HUES6 (cell line): ENCODE measurements around the gene SMIM43.

ENCODE experiments used
- H3K27ac ChIP-seq: 2 replicates; pipeline ENCODE4 v1.7.0; 2013; ENCODE audit warnings: low read depth, mild to moderate bottlenecking, low read length, inconsistent platforms
- H3K27me3 ChIP-seq: 2 replicates; pipeline ENCODE4 v1.6.1; 2013; ENCODE audit warnings: low read length; ENCODE audit not compliant: control insufficient read depth, insufficient read depth
- H3K36me3 ChIP-seq: 2 replicates; pipeline ENCODE4 v1.6.1; 2013; ENCODE audit warnings: low read length; ENCODE audit not compliant: control insufficient read depth, insufficient read depth
- H3K4me1 ChIP-seq: 2 replicates; pipeline ENCODE4 v1.6.1; 2013; ENCODE audit warnings: low read length; ENCODE audit not compliant: control insufficient read depth, insufficient read depth
- H3K4me3 ChIP-seq: 2 replicates; pipeline ENCODE4 v1.5.1; 2013; ENCODE audit warnings: low read depth, low read length
- H3K9ac ChIP-seq: one replicate; pipeline ENCODE4 v1.6.1; 2013; ENCODE audit warnings: mild to moderate bottlenecking, low read length
- H3K9me3 ChIP-seq: 2 replicates; pipeline ENCODE4 v1.6.1; 2013; ENCODE audit warnings: low read depth, low read length; ENCODE audit not compliant: control insufficient read depth, insufficient read depth

Gene SMIM43

DNA sequence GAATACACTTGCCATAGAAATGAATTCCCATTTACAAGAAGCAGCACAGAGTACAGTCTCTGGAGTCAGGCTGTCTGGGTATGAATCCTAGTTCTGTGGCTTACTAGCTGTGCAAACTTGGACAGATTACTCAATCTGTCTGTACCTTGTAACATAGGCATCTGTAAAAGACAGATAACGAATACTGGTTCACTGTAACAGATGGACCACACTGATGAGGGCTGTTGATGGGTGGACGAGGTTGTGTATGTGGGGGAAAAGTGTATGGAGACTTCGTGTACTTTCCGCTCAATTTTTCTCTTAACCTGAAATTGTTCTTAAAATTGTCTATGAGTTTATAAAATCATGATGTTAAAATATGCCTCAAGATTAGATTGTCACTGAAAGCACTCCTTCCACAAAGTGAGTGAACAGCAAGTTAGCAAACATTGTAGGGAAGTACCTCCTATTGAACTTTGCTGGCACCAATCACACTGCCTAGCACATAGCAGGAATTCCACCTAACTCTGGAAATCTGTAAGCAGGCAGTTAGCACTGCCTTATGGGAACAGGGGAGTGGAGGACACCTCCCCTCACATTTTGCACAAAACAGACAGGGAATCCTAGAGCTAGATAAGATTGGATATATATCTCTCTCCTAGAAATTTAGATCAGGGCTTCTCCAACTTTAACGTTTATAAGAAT is 29.7 kb upstream of the SMIM43 start:
- Histone ChIP-seq H3K9ac (no peak overlapping the region), H3K4me3 (no peak overlapping the region), H3K4me1 (peaks cover 24% of the 10 kb centered on the region), H3K27me3 (no peaks in the 10 kb centered on the region), H3K9me3 (no peaks in the 10 kb centered on the region), H3K36me3 (no peaks in the 10 kb centered on the region), H3K27ac (no peak overlapping the region)

DNA sequence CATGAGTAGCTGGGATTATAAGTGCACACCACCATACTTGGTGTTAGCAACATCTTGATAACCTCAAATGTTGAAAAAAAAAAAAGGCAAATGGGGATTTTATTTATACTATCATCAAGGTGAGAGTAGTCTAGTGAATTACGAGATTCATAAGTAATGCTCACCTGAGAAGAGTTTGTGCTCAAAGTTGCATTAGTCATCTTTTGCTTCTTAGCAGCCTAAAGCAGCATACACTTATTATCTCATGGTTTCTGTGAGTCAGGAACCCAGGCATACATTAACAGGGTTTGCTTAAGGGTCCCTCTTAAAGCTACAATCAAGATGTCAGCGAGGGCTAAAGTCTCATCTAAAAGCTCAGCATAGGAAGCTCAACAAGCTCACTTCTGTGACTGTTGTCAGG is 28.0 kb upstream of the SMIM43 start:
- Histone ChIP-seq H3K27ac (no peak overlapping the region), H3K27me3 (no peaks in the 10 kb centered on the region), H3K4me3 (no peak overlapping the region), H3K9me3 (no peaks in the 10 kb centered on the region), H3K9ac (no peak overlapping the region), H3K36me3 (no peaks in the 10 kb centered on the region), H3K4me1 (peaks cover 24% of the 10 kb centered on the region)

DNA sequence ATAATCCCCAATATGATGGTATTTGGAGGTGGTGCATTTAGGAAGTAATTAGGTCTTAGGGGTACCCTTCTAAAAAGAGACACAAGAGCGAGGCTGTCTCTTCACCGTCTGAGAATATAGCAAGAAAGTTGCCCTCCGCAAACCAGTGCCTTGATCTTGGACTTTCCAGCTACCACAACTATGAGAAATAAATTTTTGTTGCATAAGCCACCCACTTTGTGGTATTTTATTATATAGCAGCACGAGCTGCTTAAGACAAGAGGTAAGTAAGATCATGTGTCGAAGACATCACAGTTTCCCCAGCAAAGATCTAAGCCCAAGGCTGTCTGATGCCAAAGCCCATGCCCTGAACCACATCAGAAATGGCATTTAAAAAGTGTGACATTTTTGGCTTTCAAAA is 26.5 kb upstream of the SMIM43 start:
- no peaks in the 10 kb centered on the region for H3K27me3 ChIP-seq
- no peaks in the 10 kb centered on the region for H3K36me3 ChIP-seq
- peaks cover 20% of the 10 kb centered on the region for H3K4me1 ChIP-seq
- H3K4me3 ChIP-seq = no peak overlapping the region
- H3K9ac ChIP-seq = no peak overlapping the region
- no peaks in the 10 kb centered on the region for H3K9me3 ChIP-seq
- no peak overlapping the region for H3K27ac ChIP-seq

DNA sequence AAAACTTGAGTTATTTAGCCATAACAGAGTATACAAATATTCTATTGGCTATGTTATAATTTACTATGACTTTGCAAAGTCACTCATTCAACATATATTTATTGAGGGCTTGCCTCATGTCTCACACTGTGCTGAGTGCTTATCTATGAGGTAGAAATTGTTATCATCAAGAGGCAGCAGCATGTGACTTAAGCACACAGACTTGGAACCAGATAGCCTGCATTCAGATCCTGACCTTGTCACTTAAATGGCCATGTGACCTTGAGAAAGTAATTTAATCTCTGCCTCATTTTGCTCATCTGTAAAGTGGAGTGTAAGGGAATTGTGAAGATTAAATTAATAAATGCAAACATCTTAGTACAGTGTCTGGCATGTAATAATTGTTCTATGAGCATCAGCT is 26.0 kb upstream of the SMIM43 start:
- H3K9me3 ChIP-seq = no peaks in the 10 kb centered on the region
- no peak overlapping the region for H3K27ac ChIP-seq
- peaks cover 16% of the 10 kb centered on the region for H3K4me1 ChIP-seq
- no peak overlapping the region for H3K9ac ChIP-seq
- H3K36me3 ChIP-seq = no peaks in the 10 kb centered on the region
- H3K27me3 ChIP-seq = no peaks in the 10 kb centered on the region
- no peak overlapping the region for H3K4me3 ChIP-seq

DNA sequence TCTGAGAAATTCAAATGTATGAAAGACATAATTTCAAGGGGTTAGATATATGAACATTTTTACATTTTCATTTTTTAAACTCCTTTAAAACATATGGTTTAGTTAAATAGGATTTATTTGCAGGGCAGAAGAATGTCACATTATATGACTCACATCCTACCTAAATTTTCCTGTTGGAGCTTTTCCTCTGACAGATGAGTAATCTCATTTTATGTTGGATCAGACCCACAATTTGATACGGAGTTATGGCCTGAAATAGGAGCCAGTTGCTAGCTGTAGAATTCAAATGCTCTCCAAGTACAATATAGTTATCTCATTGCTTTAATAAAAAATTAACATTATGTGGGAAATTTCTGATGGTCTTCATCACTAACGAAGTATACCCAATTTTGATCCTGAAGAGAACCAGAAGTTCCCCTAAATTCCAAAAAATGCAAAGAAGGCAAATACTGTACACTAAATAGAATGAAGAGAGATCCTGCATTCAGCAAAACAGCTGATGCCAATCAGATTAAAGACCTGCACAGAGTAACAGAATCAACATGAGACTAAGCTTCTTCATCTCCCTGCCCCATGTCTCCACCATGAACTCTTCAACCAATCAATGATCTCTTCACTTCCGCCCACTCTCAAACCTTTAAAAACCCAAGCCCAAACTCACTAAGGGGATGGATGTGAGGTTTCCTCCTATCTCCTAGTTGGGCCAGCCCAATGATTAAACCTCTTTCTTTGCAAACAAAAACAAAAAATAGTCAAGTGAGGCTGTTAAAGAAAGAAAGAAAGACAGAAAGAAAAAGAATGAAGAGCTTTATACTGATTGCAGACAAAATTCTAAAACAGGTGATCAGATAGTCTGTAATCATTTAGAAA is 25.2 kb upstream of the SMIM43 start:
- Histone ChIP-seq H3K27ac (no peak overlapping the region), H3K4me1 (peaks cover 9% of the 10 kb centered on the region)

DNA sequence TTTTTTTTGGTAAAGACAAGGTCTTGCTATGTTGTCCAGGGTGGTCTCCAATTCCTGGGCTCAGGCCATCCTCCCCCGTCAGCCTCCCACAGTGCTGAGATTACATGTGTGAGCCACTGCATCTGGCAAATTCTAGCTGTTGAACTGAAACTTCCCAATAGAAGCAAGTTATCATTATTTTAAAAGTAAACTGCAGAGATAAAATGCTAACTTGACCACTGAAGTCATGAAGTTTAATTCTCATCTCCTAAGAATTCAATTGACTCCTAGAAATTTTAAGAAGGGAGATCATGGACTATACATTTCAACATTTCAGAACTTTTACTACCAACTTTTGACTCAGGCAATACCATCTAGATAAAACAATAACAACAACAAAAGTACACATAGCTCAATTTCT is 24.5 kb upstream of the SMIM43 start:
- no peak overlapping the region for H3K27ac ChIP-seq
- no peaks in the 10 kb centered on the region for H3K36me3 ChIP-seq
- no peak overlapping the region for H3K9ac ChIP-seq
- H3K9me3 ChIP-seq = 0 out of 2 replicates have a peak, but pooled peaks cover under 1% of the 10 kb centered on the region
- H3K4me3 ChIP-seq = no peak overlapping the region
- peaks cover 3% of the 10 kb centered on the region; the same call in 1 of the 2 replicates for H3K4me1 ChIP-seq
- H3K27me3 ChIP-seq = no peaks in the 10 kb centered on the region

More for the DNA sequence above, 25.2 kb upstream of the SMIM43 start:
- Histone ChIP-seq H3K36me3 (no peaks in the 10 kb centered on the region), H3K9me3 (no peaks in the 10 kb centered on the region), H3K9ac (no peak overlapping the region), H3K27me3 (no peaks in the 10 kb centered on the region), H3K4me3 (no peak overlapping the region)

DNA sequence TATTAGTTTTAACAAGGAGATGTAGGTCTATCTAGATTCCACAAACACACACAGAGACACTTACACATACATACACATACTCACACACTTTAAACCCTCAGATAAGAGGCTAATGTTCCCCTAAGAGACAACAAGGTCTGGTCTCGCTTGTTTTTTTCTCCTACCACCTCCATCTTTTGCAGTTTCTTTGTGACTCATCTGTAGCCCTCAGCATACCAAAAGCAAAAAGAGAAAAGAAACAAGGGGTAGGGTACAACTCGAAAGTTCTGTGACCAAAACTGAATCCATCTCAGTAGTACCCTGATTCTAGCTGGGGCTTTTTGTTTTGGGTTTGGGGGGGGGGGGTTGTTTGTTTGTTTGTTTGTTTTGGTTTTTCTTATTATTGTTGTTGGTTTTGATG is 23.9 kb upstream of the SMIM43 start:
- H3K4me1 ChIP-seq = no peaks in the 10 kb centered on the region
- H3K4me3 ChIP-seq = no peak overlapping the region
- H3K36me3 ChIP-seq = no peaks in the 10 kb centered on the region
- no peaks in the 10 kb centered on the region for H3K27me3 ChIP-seq
- no peak overlapping the region for H3K27ac ChIP-seq
- 0 out of 2 replicates have a peak, but pooled peaks cover 3% of the 10 kb centered on the region for H3K9me3 ChIP-seq
- no peak overlapping the region for H3K9ac ChIP-seq

DNA sequence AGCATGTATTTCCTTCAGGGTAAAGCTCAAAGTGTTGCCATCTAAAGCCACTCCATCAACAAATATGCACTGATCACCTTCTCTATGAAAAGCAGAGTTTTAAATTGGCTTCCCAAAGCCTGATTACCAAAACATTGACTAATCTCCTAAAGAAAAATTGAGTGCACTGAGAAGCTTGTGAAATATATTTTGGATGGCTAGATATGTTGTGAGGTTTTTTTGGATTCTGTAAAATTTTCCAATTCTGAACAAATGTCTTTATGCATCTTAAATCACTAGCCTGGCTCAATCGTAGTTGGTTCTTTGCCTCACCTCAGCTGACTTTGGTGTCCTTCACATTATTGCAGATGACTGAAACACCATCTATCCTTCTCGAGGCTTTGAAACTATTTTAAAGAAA is 21.3 kb upstream of the SMIM43 start:
- Histone ChIP-seq H3K4me3 (no peak overlapping the region), H3K4me1 (no peaks in the 10 kb centered on the region), H3K36me3 (no peaks in the 10 kb centered on the region), H3K27me3 (no peaks in the 10 kb centered on the region), H3K9me3 (0 out of 2 replicates have a peak, but pooled peaks cover 3% of the 10 kb centered on the region), H3K27ac (no peak overlapping the region), H3K9ac (no peak overlapping the region)

DNA sequence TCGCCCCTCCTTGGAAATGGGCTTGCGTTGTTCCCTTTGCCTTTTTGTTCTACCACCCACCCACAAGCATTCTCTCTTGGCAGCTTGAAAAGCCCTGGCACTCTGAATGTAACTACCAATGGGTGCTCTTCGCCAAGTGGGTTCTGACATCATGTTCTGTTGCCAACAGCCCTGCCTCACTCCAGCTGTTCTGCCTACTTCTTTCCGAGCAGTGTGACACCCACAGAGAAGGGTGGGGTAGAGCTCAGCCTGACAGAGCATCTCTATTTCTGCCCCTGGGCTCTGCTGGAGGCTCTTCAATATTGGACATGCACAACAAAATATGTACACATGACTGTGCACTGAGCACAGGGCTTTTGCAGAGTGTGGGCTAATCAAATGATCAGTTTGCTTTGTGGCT is 20.5 kb upstream of the SMIM43 start:
- no peak overlapping the region for H3K27ac ChIP-seq

DNA sequence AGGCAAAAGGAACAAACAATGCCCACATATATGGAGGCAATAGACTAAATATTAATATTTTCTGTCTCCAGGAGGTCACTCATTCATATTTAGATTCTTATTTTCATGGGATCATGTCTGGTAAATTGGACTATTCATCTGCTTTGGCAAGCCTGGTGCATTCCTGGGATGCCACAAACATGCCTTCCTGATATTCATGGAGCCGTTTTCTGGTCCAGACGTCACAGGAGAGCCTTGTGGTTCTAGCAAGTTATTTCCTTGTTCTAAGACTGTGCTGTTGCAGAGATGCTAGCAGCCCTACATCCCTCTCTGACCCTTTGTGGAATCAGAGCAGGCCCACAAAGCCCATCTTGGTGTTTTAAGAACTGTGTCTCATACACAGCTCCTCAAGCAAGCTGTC is 20.0 kb upstream of the SMIM43 start:
- H3K4me1 ChIP-seq = no peaks in the 10 kb centered on the region
- H3K9me3 ChIP-seq = 0 out of 2 replicates have a peak, but pooled peaks cover 3% of the 10 kb centered on the region
- no peak overlapping the region for H3K4me3 ChIP-seq
- H3K27ac ChIP-seq = no peak overlapping the region
- no peaks in the 10 kb centered on the region for H3K27me3 ChIP-seq
- no peaks in the 10 kb centered on the region for H3K36me3 ChIP-seq
- H3K9ac ChIP-seq = no peak overlapping the region

More for the DNA sequence above, 20.5 kb upstream of the SMIM43 start:
- Histone ChIP-seq H3K9ac (no peak overlapping the region), H3K36me3 (no peaks in the 10 kb centered on the region), H3K27me3 (no peaks in the 10 kb centered on the region), H3K4me3 (no peak overlapping the region), H3K4me1 (no peaks in the 10 kb centered on the region), H3K9me3 (0 out of 2 replicates have a peak, but pooled peaks cover 3% of the 10 kb centered on the region)

DNA sequence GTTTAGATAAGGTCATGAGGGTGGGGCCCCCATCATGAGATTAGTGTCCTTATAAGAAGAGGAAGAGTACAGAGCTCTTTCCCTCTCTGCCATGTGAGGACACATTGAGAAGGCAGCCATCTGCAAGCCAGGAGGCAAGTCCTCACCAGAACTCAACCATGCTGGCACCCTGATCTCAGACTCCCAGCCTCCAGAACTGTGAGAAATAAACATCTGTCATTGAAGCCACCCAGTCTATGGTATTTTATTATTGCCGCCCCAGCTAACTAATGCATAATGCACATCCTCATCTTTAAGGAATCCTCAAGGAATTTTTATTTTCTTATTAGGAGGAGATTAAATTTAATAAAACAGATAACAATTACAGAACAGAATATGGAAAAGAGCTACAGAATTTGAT is 19.4 kb upstream of the SMIM43 start:
- 0 out of 2 replicates have a peak, but pooled peaks cover 3% of the 10 kb centered on the region for H3K9me3 ChIP-seq
- H3K36me3 ChIP-seq = no peaks in the 10 kb centered on the region
- no peaks in the 10 kb centered on the region for H3K4me1 ChIP-seq
- no peak overlapping the region for H3K4me3 ChIP-seq
- no peak overlapping the region for H3K9ac ChIP-seq
- no peaks in the 10 kb centered on the region for H3K27me3 ChIP-seq
- H3K27ac ChIP-seq = no peak overlapping the region
